ENCODE measurements around the gene ACSL5.

The ACSL5 gene

GRCh38 chr10:112407696-112408095 lies 33.8 kb downstream of the ACSL5 start:
- no peak for DNase-seq (ENCODE audit: low read depth in 2 of 2)
- no peak overlapping the region for H3K4me3 ChIP-seq (replicated peaks in 1 of 2; ENCODE audit: low read depth in 2 of 2, low read length in 2 of 2)
- no peak for TF ChIP-seq CTCF (IDR thresholded peaks at IDR 0.05; ENCODE audit: low read depth, low read length)

GRCh38 chr10:112409299-112409698 lies 35.4 kb downstream of the ACSL5 start:
- no peak for DNase-seq (ENCODE audit: low read depth in 2 of 2)
- no peak overlapping the region for H3K4me3 ChIP-seq (replicated peaks in 1 of 2; ENCODE audit: low read depth in 2 of 2, low read length in 2 of 2)
- no peak for TF ChIP-seq CTCF (IDR thresholded peaks at IDR 0.05; ENCODE audit: low read depth, low read length)

GRCh38 chr10:112409755-112410154 lies 35.8 kb downstream of the ACSL5 start:
- no peak for DNase-seq (ENCODE audit: low read depth in 2 of 2)
- TF ChIP-seq CTCF (IDR thresholded peaks at IDR 0.05; ENCODE audit: low read depth, low read length), result no peak
- H3K4me3 ChIP-seq (replicated peaks in 1 of 2; ENCODE audit: low read depth in 2 of 2, low read length in 2 of 2), result no peak overlapping the region

- no peak for DNase-seq (ENCODE audit: low read depth in 2 of 2)
- H3K4me3 ChIP-seq (replicated peaks in 1 of 2; ENCODE audit: low read depth in 2 of 2, low read length in 2 of 2), result no peak overlapping the region
- no peak for TF ChIP-seq CTCF (IDR thresholded peaks at IDR 0.05; ENCODE audit: low read depth, low read length)
Measured at GRCh38 chr10:112412696-112413095, 38.8 kb downstream of the ACSL5 start.

DNA sequence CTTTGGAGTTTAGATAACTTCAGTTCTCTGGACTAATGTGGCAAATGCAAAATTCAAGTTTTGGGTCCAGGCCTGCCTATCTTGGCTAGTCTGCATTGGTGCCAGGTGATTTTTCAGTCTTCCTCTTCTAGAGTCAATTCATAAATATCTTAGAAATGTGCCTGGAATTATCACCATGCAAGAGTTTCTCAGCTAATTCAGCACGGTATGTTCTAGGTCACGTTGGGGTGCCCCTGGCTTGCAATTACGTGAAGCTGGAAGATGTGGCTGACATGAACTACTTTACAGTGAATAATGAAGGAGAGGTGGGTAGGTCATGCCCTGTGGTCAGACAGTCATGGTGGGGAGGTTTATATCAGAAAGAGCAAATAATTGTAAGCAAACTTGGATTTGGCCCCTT lies 47.8 kb downstream of the ACSL5 start:
- no peak for TF ChIP-seq CTCF (IDR thresholded peaks at IDR 0.05; ENCODE audit: low read depth, low read length)
- no peak for DNase-seq (ENCODE audit: low read depth in 2 of 2)
- H3K4me3 ChIP-seq (replicated peaks in 1 of 2; ENCODE audit: low read depth in 2 of 2, low read length in 2 of 2), result no peak overlapping the region

DNA sequence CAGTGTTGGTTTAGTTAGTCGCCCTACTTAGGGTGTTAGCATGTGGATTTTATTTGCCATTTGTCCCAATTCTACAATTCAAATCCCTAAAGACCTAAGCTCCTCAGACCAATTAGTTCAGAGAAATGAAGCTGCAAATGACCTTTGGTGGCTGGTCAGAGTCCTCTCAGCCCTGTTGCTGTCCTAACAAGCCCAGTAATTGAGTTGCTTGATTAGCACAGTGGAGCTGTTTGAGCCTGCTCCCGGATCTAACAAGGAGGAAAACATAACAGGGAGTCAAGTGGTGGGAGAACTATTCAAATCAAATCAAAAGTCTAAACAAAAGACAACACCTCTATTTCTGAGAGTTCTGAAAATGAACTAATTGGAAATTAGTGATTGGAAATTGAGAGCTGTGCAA lies 50.7 kb downstream of the ACSL5 start:
- H3K4me3 ChIP-seq (replicated peaks in 1 of 2; ENCODE audit: low read depth in 2 of 2, low read length in 2 of 2), result no peak overlapping the region
- DNase-seq (ENCODE audit: low read depth in 2 of 2), result no peak
- TF ChIP-seq CTCF (IDR thresholded peaks at IDR 0.05; ENCODE audit: low read depth, low read length), result no peak

DNA sequence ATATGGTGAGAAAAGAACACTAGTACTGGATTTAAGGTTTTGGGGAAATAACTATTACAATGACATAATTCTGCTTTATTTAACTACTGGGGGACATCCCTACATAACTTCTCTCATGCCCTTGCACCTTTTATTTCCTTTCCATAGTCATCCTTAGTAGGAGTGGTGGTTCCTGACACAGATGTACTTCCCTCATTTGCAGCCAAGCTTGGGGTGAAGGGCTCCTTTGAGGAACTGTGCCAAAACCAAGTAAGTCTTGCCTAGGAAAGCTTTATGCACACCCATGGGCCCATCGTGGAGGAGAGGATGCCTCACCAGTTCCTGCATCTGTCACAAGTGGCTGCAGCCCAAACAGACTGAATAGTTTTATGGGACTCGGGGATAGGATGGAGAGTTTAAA lies 52.2 kb downstream of the ACSL5 start:
- TF ChIP-seq CTCF (IDR thresholded peaks at IDR 0.05; ENCODE audit: low read depth, low read length), result no peak
- DNase-seq (ENCODE audit: low read depth in 2 of 2), result no peak
- H3K4me3 ChIP-seq (replicated peaks in 1 of 2; ENCODE audit: low read depth in 2 of 2, low read length in 2 of 2), result no peak overlapping the region
